GM23338 (cell line): ENCODE results near the gene GNAI2. TPM values are rescaled to one million over a fixed set of nuclear protein-coding genes. Genes with fewer than 3 reads are reported as not detected.

ENCODE experiments used
- ATAC-seq: fragments of 200-7000 bp; cut with Tn5 transposase; 3 replicates; pipeline ENCODE4 v1.9.1; 2020
- DNase-seq: peaks from one replicate; pipeline ENCODE4 v3.0.0-alpha.2; 2015; ENCODE audit warnings: low spot score
- H2AFZ ChIP-seq: fragments of 200-600 bp; sonication (generic); 2 replicates; pipeline ENCODE4 v1.8.0; 2016; ENCODE audit warnings: antibody characterized with exemption, mild to moderate bottlenecking, moderate library complexity
- H3F3A ChIP-seq: fragments of 200-600 bp; sonication (generic); replicated peaks from 2 replicates; pipeline ENCODE4 v1.8.0; 2017; ENCODE audit warnings: antibody characterized with exemption, mixed run types, low read depth
- H3K27ac ChIP-seq: fragments of 200-600 bp; sonication (generic); 2 replicates; pipeline ENCODE4 v1.6.1; 2016; ENCODE audit warnings: low read depth
- H3K27me3 ChIP-seq: fragments of 200-600 bp; sonication (generic); 2 replicates; pipeline ENCODE4 v1.8.0; 2016; ENCODE audit warnings: mild to moderate bottlenecking, mixed run types, moderate library complexity; ENCODE audit not compliant: insufficient read depth
- H3K36me3 ChIP-seq: fragments of 200-600 bp; sonication (generic); 2 replicates; pipeline ENCODE4 v1.8.0; 2016; ENCODE audit warnings: mild to moderate bottlenecking; ENCODE audit not compliant: insufficient read depth
- H3K4me1 ChIP-seq: fragments of 200-600 bp; sonication (generic); 2 replicates; pipeline ENCODE4 v1.8.0; 2016; ENCODE audit warnings: mild to moderate bottlenecking, moderate library complexity; ENCODE audit not compliant: insufficient read depth
- H3K4me2 ChIP-seq: fragments of 200-600 bp; sonication (generic); 2 replicates; pipeline ENCODE4 v1.7.1; 2017; ENCODE audit warnings: mixed run types
- H3K4me3 ChIP-seq: fragments of 200-600 bp; sonication (generic); 2 replicates; pipeline ENCODE4 v1.6.1; 2016; ENCODE audit warnings: mixed run types
- H3K79me2 ChIP-seq: fragments of 200-600 bp; sonication (generic); replicated peaks from 2 replicates; pipeline ENCODE4 v1.8.0; 2017; ENCODE audit warnings: mild to moderate bottlenecking; ENCODE audit not compliant: insufficient read depth
- H3K9me2 ChIP-seq: fragments of 200-600 bp; sonication (generic); 2 replicates; pipeline ENCODE4 v1.8.0; 2017; ENCODE audit not compliant: insufficient read depth
- H4K20me1 ChIP-seq: fragments of 200-600 bp; sonication (generic); replicated peaks from 2 replicates; pipeline ENCODE4 v1.8.0; 2017; ENCODE audit warnings: mild to moderate bottlenecking; ENCODE audit not compliant: insufficient read depth
- H3K27ac Mint-ChIP-seq: 2 replicates; pipeline ENCODE4 v1.8.0; 2020; ENCODE audit warnings: inconsistent platforms, mild to moderate bottlenecking, moderate library complexity, mixed read lengths
- H3K27me3 Mint-ChIP-seq: 3 replicates; pipeline ENCODE4 v1.8.0; 2022; ENCODE audit warnings: low read depth, mild to moderate bottlenecking, moderate library complexity, mixed read lengths, inconsistent platforms; ENCODE audit not compliant: insufficient read depth, poor library complexity
- H3K36me3 Mint-ChIP-seq: 3 replicates; pipeline ENCODE4 v1.8.0; 2021; ENCODE audit warnings: low read depth, mild to moderate bottlenecking, inconsistent platforms, moderate library complexity, mixed read lengths
- H3K4me1 Mint-ChIP-seq: 3 replicates; pipeline ENCODE4 v1.8.0; 2020; ENCODE audit warnings: mild to moderate bottlenecking, inconsistent platforms, mixed read lengths
- H3K4me3 Mint-ChIP-seq: 3 replicates; pipeline ENCODE4 v1.8.0; 2021; ENCODE audit warnings: moderate library complexity, mild to moderate bottlenecking, inconsistent platforms, mixed read lengths
- H3K9me3 Mint-ChIP-seq: 3 replicates; pipeline ENCODE4 v1.8.0; 2020; ENCODE audit warnings: moderate library complexity, mild to moderate bottlenecking, inconsistent platforms, mixed read lengths
- CREB1 ChIP-seq: fragments of 250-450 bp; sonication (Bioruptor Pico); IDR thresholded peaks from 2 replicates; pipeline ENCODE4 v1.5.0; 2020; ENCODE audit warnings: low read depth, mild to moderate bottlenecking, moderate library complexity
- CTCF ChIP-seq, 2 experiments: fragments of 200-600 bp in 1 of 2; sonication (generic) in 1 of 2; conservative IDR thresholded peaks; 2 replicates each; pipeline versions ENCODE4 v1.5.1 to v1.6.1; 2016 to 2017; ENCODE audit warnings: antibody characterized with exemption in 2 of 2, low read depth in 2 of 2, mild to moderate bottlenecking in 2 of 2, moderate library complexity in 1 of 2
- ETS1 ChIP-seq: IDR thresholded peaks from 2 replicates; pipeline ENCODE4 v1.6.1; 2016; ENCODE audit warnings: antibody characterized with exemption
- EZH2 ChIP-seq: fragments of 200-600 bp; sonication (generic); IDR thresholded peaks from one replicate; pipeline ENCODE4 v1.8.0; 2017; ENCODE audit warnings: antibody characterized with exemption, mild to moderate bottlenecking, low read depth; ENCODE audit not compliant: unreplicated experiment
- EZH2phosphoT487 ChIP-seq: fragments of 200-600 bp; sonication (generic); IDR thresholded peaks from one replicate; pipeline ENCODE4 v1.8.1; 2018; ENCODE audit warnings: antibody characterized with exemption; ENCODE audit not compliant: unreplicated experiment
- JUNB ChIP-seq: IDR thresholded peaks from one replicate; pipeline ENCODE4 v1.6.1; 2016; ENCODE audit warnings: antibody characterized with exemption; ENCODE audit not compliant: unreplicated experiment
- NANOG ChIP-seq: IDR thresholded peaks from 2 replicates; pipeline ENCODE4 v1.6.1; 2016; ENCODE audit warnings: antibody characterized with exemption, borderline replicate concordance
- POLR2AphosphoS5 ChIP-seq: IDR thresholded peaks from 2 replicates; pipeline ENCODE4 v1.6.1; 2016; ENCODE audit warnings: antibody characterized with exemption, low read depth
- REST ChIP-seq: IDR thresholded peaks from one replicate; pipeline ENCODE4 v1.6.1; 2018; ENCODE audit warnings: antibody characterized with exemption; ENCODE audit not compliant: unreplicated experiment
- STAT1 ChIP-seq: IDR thresholded peaks from one replicate; pipeline ENCODE4 v1.6.1; 2016; ENCODE audit warnings: antibody characterized with exemption; ENCODE audit not compliant: unreplicated experiment
- ZNF114 ChIP-seq: fragments of 250-450 bp; sonication (Bioruptor Pico); IDR thresholded peaks from 2 replicates; pipeline ENCODE4 v1.5.0; 2020; ENCODE audit warnings: mild to moderate bottlenecking, moderate library complexity
- ZNF331 ChIP-seq: fragments of 250-450 bp; sonication (Bioruptor Pico); IDR thresholded peaks from 2 replicates; pipeline ENCODE4 v1.5.0; 2020; ENCODE audit warnings: low read depth, mild to moderate bottlenecking, moderate library complexity
- ZNF462 ChIP-seq: fragments of 250-450 bp; sonication (Bioruptor Pico); IDR thresholded peaks from 2 replicates; pipeline ENCODE4 v1.5.0; 2020; ENCODE audit warnings: mild to moderate bottlenecking, moderate library complexity
- polyA plus RNA-seq: library from polyadenylated mRNA; unstranded; fragments of >200 nt; fragmentation: Nextera tagmentation; extraction: Ambion mirVana; gene quantifications from 2 replicates; pipeline ENCODE4 v1.2.1, GENCODE V29; 2016
- total RNA-seq: library from RNA; depleted of rRNA; stranded (reverse); fragments of >200 nt; shearing (Covaris generic); gene quantifications from 2 replicates; pipeline ENCODE4 v1.2.3, GENCODE V29; 2014

The GNAI2 gene
- total and polyA plus RNA-seq, 2 experiments from 2014 or later: 138 to 153 TPM

- no peaks in the 10 kb centered on the region for H3K9me3 Mint-ChIP-seq
- Histone ChIP-seq H3K4me3 (no peak overlapping the region), H3K27ac (no peak overlapping the region), H3K27me3 (peaks cover 24% of the 10 kb centered on the region), H2AFZ (no peak overlapping the region), H3K36me3 (no peaks in the 10 kb centered on the region), H3K79me2 (no peaks in the 10 kb centered on the region), H3K4me2 (no peak overlapping the region), H4K20me1 (no peaks in the 10 kb centered on the region), H3K4me1 (no peaks in the 10 kb centered on the region), H3K9me2 (no peaks in the 10 kb centered on the region), H3F3A (0 out of 2 replicates have a peak, but pooled peaks cover 4% of the 10 kb centered on the region)
- no peak overlapping the region for H3K27ac Mint-ChIP-seq
- no peak overlapping the region for H3K4me3 Mint-ChIP-seq
- DNase-seq (no peak), ATAC-seq (no peak; the same call in 2 of the 3 replicates)
- peaks cover 14% of the 10 kb centered on the region for H3K4me1 Mint-ChIP-seq
- no peaks in the 10 kb centered on the region for H3K36me3 Mint-ChIP-seq
- H3K27me3 Mint-ChIP-seq: peaks cover 24% of the 10 kb centered on the region
- TF ChIP-seq ZNF114: no peak
- TF ChIP-seq POLR2AphosphoS5: no peak
- TF ChIP-seq CREB1 (CRISPR knock-in tag): no peak
- TF ChIP-seq CTCF (conservative IDR thresholded peaks at IDR 0.05; ENCODE audit: low read depth in 2 of 2): no peak
- no peak for TF ChIP-seq ZNF331
- no peak for TF ChIP-seq EZH2phosphoT487
- no peak for TF ChIP-seq ETS1
- TF ChIP-seq STAT1: no peak
- no peak for TF ChIP-seq NANOG
- TF ChIP-seq JUNB: no peak
- TF ChIP-seq REST: no peak
- no peak for TF ChIP-seq ZNF462 (CRISPR knock-in tag)
- no peak for TF ChIP-seq EZH2
Observed at GRCh38 chr3:50201573-50202315, 34.3 kb upstream of the GNAI2 start.
